ENCODE measurements around the gene PAXX.

- TF ChIP-seq CTCF (IDR thresholded peaks at IDR 0.05) (no peak), POLR2A (IDR thresholded peaks at IDR 0.05) (no peak)
Measured at GRCh38 chr9:137015540-137015930, 23.3 kb downstream of the PAXX start.

All from uterus (tissue), 2 donors.